ENCODE data around the gene ITGA11.

ITGA11 gene

GRCh38 chr15:68328443-68328842 lies 103.5 kb downstream of the ITGA11 start:
- no peak for DNase-seq

- no peak for DNase-seq
These were observed 105.1 kb downstream of the ITGA11 start for GRCh38 chr15:68326711-68327354.

GRCh38 chr15:68325726-68326125 lies 106.2 kb downstream of the ITGA11 start:
- no peak for DNase-seq

GRCh38 chr15:68322796-68323195 lies 109.2 kb downstream of the ITGA11 start:
- no peak for DNase-seq

- no peak for DNase-seq
These were observed 110.7 kb downstream of the ITGA11 start for GRCh38 chr15:68321229-68321628.

GRCh38 chr15:68319997-68320396 lies 112.0 kb downstream of the ITGA11 start:
- DNase-seq, result no peak

GRCh38 chr15:68318931-68319909 lies 112.7 kb downstream of the ITGA11 start:
- no peak for DNase-seq

GRCh38 chr15:68318008-68318835 lies 113.7 kb downstream of the ITGA11 start:
- no peak for DNase-seq

- no peak for DNase-seq
These were observed 114.5 kb downstream of the ITGA11 start for GRCh38 chr15:68317281-68318007.

GRCh38 chr15:68316061-68316804 lies 115.7 kb downstream of the ITGA11 start:
- DNase-seq, result no peak

- peak in 2 of 3 experiments; percentile 14 to 41 for DNase-seq
These were observed 116.4 kb downstream of the ITGA11 start for GRCh38 chr15:68315495-68316031.

GRCh38 chr15:68315035-68315434 lies 116.9 kb downstream of the ITGA11 start:
- no peak for DNase-seq

- DNase-seq, result no peak
These were observed 117.4 kb downstream of the ITGA11 start for GRCh38 chr15:68314563-68314962.

- no peak for DNase-seq
These were observed 118.2 kb downstream of the ITGA11 start for GRCh38 chr15:68313501-68314410.

GRCh38 chr15:68312701-68313204 lies 119.2 kb downstream of the ITGA11 start:
- no peak for DNase-seq

- DNase-seq, result no peak
These were observed 120.0 kb downstream of the ITGA11 start for GRCh38 chr15:68311859-68312557.

GRCh38 chr15:68311464-68311835 lies 120.5 kb downstream of the ITGA11 start:
- no peak for DNase-seq

- DNase-seq, result no peak
These were observed 121.0 kb downstream of the ITGA11 start for GRCh38 chr15:68310804-68311463.

Measured in NCI-H1417 (cell line).